HEK293T (cell line): ENCODE measurements around the gene KRTAP10-4.

Experiments
- BHLHE40 ChIP-seq: fragments of 450-650 bp; IDR thresholded peaks from 2 replicates; pipeline ENCODE4 v1.6.1; 2016; ENCODE audit warnings: mild to moderate bottlenecking, moderate library complexity, borderline replicate concordance
- FOXM1 ChIP-seq: fragments of 450-650 bp; IDR thresholded peaks from 2 replicates; pipeline ENCODE4 v1.6.1; 2017; ENCODE audit warnings: mild to moderate bottlenecking, borderline replicate concordance
- NFRKB ChIP-seq: fragments of 450-650 bp; IDR thresholded peaks from 2 replicates; pipeline ENCODE4 v1.6.1; 2016; ENCODE audit warnings: mild to moderate bottlenecking, moderate library complexity
- SP1 ChIP-seq: fragments of 450-650 bp; IDR thresholded peaks from 2 replicates; pipeline ENCODE4 v1.6.1; 2017
- SUZ12 ChIP-seq: fragments of 450-650 bp; IDR thresholded peaks from 2 replicates; pipeline ENCODE4 v1.6.1; 2016; ENCODE audit warnings: mild to moderate bottlenecking
- TARDBP ChIP-seq: fragments of 450-650 bp; IDR thresholded peaks from 2 replicates; pipeline ENCODE4 v1.6.1; 2016
- ZNF384 ChIP-seq: fragments of 450-650 bp; IDR thresholded peaks from 2 replicates; pipeline ENCODE4 v1.6.1; 2016

GRCh38 chr21:44602463-44602850, 28.9 kb downstream of the KRTAP10-4 start:
- TF ChIP-seq FOXM1: no peak
- no peak for TF ChIP-seq SUZ12
- TF ChIP-seq TARDBP: no peak
- no peak for TF ChIP-seq SP1
- TF ChIP-seq ZNF384: no peak
- no peak for TF ChIP-seq NFRKB
- no peak for TF ChIP-seq BHLHE40
